ENCODE results near the gene ASTN2.

ASTN2 gene

GRCh38 chr9:116504893-116505480, 909.9 kb downstream of the ASTN2 start:
- in situ Hi-C loops (cut with HindIII; ENCODE audit: low sequenced_read_pairs), result loop anchor here (5.0 kb wide), 1 partner anchor 77 kb away; no protein-coding TSS in a partner anchor

GRCh38 chr9:116504081-116504480, 910.8 kb downstream of the ASTN2 start:
- in situ Hi-C loops (cut with HindIII; ENCODE audit: low sequenced_read_pairs), result loop anchor here (5.0 kb wide), 1 partner anchor 78 kb away; no protein-coding TSS in a partner anchor

- in situ Hi-C loops (cut with HindIII; ENCODE audit: low sequenced_read_pairs), result loop anchor here (5.0 kb wide), 1 partner anchor 80 kb away; no protein-coding TSS in a partner anchor
These were observed 912.1 kb downstream of the ASTN2 start for GRCh38 chr9:116502746-116503145.

DNA sequence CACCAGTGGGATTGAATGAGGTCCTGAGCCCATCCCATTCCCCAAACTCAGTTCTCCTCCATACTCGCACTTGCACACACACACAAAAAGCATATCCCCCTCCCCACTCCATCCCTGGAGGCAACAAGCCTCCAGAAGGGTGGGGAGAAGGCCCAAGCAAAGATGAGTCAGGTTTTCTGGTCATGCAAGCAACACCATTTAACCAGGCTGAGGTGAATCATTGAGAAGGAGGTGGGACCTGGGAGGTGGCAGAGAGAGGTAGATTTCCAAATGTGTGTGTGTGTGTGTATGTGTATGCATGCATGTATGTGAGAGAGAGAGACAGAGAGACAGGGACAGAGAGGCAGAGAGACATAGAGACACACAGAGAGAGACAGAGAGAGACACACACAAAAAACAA, 913.0 kb downstream of the ASTN2 start:
- in situ Hi-C loops (cut with HindIII; ENCODE audit: low sequenced_read_pairs), result loop anchor here (5.0 kb wide), 1 partner anchor 80 kb away; no protein-coding TSS in a partner anchor

- in situ Hi-C loops (cut with HindIII; ENCODE audit: low sequenced_read_pairs), result loop anchor here (5.0 kb wide), 1 partner anchor 82 kb away; no protein-coding TSS in a partner anchor
These were observed 914.6 kb downstream of the ASTN2 start for GRCh38 chr9:116499986-116500871.

- in situ Hi-C loops (cut with HindIII; ENCODE audit: low sequenced_read_pairs), result no loop called here
These were observed 915.4 kb downstream of the ASTN2 start for GRCh38 chr9:116499434-116499833.

DNA sequence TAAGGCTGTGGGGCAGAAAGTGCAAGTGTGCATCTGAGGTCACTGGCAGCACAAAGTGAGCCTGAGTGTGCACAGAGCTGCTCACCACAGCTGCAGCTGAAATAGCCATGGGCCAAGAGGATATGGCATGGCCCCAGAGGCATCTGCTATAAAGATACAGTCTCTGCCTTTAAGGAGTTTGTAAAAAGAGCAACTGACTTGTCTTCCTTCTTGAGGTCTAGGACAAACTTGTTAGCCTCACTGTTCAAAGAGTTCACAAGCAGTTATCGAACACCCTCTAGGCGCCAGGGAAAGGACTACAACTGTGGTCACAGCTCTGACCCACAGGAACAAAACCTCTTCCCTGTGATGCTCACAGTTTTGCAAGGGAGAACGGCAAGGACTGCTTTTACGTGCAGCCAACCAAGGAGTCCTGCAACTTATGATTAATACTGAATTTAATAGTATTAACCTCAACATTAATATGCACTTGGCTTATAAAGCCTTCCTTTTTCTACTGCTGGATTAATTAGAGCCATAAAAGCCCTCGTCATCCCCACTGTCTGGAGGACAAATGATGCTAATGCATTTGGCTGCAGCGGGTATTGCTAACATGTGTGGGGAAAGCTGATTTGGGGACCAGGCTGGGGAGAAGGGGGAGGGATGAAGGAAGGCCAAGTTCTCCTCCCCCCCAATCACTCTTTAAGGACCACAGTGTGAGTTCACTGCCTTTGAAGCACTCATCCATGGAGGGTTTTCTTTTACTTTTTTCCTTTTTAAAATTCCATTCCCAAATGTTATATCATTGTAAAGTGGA, 917.6 kb downstream of the ASTN2 start:
- in situ Hi-C loops (cut with HindIII; ENCODE audit: low sequenced_read_pairs), result no loop called here

GRCh38 chr9:116496167-116496566, 918.7 kb downstream of the ASTN2 start:
- in situ Hi-C loops (cut with HindIII; ENCODE audit: low sequenced_read_pairs), result no loop called here

- in situ Hi-C loops (cut with HindIII; ENCODE audit: low sequenced_read_pairs), result no loop called here
These were observed 919.1 kb downstream of the ASTN2 start for GRCh38 chr9:116495725-116496124.

- in situ Hi-C loops (cut with HindIII; ENCODE audit: low sequenced_read_pairs), result no loop called here
These were observed 919.8 kb downstream of the ASTN2 start for GRCh38 chr9:116494815-116495634.

- in situ Hi-C loops (cut with HindIII; ENCODE audit: low sequenced_read_pairs), result no loop called here
These were observed 921.5 kb downstream of the ASTN2 start for GRCh38 chr9:116493183-116493860.

DNA sequence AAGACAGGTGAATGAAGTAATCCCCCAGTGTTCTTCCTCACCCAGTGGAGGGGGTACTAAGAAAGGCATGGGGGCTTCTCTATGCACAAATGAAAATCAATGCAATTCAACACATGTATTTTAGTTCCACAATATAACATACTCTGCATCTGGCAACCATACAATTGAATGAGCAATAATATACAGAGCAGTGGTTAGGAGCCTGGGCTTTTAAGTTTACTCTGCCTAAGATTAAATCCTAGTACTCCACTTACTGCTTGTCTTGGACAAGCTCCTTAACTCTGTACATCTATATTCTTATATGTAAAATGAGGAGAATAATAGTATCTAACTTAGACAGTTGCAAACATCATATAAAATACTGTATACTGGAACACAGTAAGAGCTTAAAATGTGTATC, 923.2 kb downstream of the ASTN2 start:
- in situ Hi-C loops (cut with HindIII; ENCODE audit: low sequenced_read_pairs), result no loop called here

DNA sequence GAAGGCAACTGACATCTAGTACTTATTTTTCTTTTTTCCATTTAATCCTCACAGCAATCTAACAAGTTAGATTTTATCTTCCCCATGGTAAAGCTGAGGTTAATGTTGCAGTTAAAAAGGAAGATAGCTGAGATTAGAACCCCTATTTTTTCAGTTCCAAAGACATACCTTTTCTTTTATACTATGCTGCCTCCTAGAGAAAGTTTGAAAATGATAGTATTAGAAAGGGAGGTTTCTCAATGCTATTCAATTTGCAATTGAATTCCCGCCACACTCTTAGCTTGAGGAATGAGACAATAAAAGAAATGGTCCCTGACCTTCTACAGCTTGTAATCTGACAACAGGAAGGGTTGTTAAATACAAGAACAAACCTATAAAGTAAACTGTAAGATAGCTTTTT, 923.6 kb downstream of the ASTN2 start:
- in situ Hi-C loops (cut with HindIII; ENCODE audit: low sequenced_read_pairs), result no loop called here

DNA sequence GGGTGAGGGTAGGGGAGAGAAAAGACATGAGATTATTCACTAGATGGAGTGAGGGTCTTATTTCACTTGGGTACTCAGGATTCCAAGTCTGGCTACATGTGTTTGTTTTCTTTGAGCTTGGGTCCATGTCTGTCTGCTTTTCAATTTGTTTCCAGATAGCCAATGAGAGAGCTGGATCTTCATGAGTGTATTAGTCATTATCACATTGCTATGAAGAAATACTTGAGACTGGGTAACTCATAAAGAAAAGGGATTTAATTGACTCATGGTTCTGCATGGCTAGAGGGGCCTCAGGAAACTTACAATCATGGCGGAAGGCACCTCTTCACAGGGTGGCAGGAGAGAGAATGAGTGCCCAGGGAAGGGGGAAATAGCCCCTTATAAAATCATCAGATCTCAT, 924.5 kb downstream of the ASTN2 start:
- in situ Hi-C loops (cut with HindIII; ENCODE audit: low sequenced_read_pairs), result no loop called here

- in situ Hi-C loops (cut with HindIII; ENCODE audit: low sequenced_read_pairs), result no loop called here
These were observed 926.5 kb downstream of the ASTN2 start for GRCh38 chr9:116488373-116488772.

GRCh38 chr9:116484492-116485061, 930.3 kb downstream of the ASTN2 start:
- in situ Hi-C loops (cut with HindIII; ENCODE audit: low sequenced_read_pairs), result no loop called here

GRCh38 chr9:116483622-116484491, 931.0 kb downstream of the ASTN2 start:
- in situ Hi-C loops (cut with HindIII; ENCODE audit: low sequenced_read_pairs), result no loop called here

GRCh38 chr9:116482740-116483139, 932.1 kb downstream of the ASTN2 start:
- in situ Hi-C loops (cut with HindIII; ENCODE audit: low sequenced_read_pairs), result no loop called here

Data from endothelial cell of hepatic sinusoid (primary cell).